ENCODE results near the gene UQCC5. TPM values are rescaled to one million over a fixed set of nuclear protein-coding genes. Genes with fewer than 3 reads are reported as not detected.

The UQCC5 gene
- total RNA-seq, 2 experiments from 2014 or later, result 2.8 to 8.3 TPM

DNA sequence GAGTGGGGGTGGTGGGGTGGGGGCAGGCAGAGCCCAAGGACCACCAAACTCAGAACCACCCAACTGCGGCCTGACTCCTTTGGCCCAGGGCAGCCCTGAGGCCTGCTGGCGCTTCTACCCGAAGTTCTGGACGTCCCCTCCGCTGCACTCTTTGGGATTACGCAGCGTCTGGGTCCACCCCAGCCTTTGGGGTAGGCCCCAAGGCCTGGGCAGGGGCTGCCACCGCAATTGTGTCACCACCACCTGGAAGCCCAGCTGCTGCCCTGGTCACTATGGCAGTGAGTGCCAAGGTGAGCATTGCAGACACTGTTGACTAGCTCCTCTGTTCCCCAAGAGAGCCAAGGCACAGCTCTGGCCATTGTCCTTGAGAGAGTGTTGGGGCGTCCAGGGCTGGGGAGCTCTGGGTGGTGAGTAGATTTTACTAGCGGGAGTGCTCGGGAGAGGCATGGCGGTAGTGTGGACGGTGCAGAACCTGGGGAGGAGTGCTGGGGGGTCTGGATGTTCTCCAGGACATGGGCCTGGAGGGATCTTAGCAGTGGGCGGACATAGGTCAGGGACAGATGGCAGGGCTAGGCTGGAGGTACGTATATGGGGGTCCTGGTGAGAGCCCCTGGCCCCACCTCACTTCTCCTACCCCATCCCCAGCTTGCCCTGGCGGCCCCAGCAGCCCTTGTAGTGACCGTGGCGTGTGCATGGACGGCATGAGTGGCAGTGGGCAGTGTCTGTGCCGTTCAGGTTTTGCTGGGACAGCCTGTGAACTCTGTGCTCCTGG lies 15.5 kb upstream of the UQCC5 start:
- DNase-seq, result no peak
- Histone ChIP-seq H3K27ac (ENCODE audit: low read depth in 1 of 2, low read length in 2 of 2) (no peak overlapping the region), H3K9me3 (ENCODE audit: control insufficient read depth in 1 of 2, insufficient read depth in 1 of 2, low read length in 2 of 2) (no peaks in the 10 kb centered on the region), H3K36me3 (ENCODE audit: insufficient read depth, low read length) (no peaks in the 10 kb centered on the region), H3K4me1 (ENCODE audit: insufficient read depth, low read length) (no peaks in the 10 kb centered on the region), H3K4me3 (ENCODE audit: low read length) (no peak overlapping the region), H3K27me3 (ENCODE audit: control insufficient read depth in 1 of 2, insufficient read depth in 2 of 2, low read length in 2 of 2) (no peaks in the 10 kb centered on the region)
- H3K4me3 Mint-ChIP-seq, result no peak overlapping the region
- CTCF ChIA-PET, result no interaction called here
- TF ChIP-seq, protein P1, sequence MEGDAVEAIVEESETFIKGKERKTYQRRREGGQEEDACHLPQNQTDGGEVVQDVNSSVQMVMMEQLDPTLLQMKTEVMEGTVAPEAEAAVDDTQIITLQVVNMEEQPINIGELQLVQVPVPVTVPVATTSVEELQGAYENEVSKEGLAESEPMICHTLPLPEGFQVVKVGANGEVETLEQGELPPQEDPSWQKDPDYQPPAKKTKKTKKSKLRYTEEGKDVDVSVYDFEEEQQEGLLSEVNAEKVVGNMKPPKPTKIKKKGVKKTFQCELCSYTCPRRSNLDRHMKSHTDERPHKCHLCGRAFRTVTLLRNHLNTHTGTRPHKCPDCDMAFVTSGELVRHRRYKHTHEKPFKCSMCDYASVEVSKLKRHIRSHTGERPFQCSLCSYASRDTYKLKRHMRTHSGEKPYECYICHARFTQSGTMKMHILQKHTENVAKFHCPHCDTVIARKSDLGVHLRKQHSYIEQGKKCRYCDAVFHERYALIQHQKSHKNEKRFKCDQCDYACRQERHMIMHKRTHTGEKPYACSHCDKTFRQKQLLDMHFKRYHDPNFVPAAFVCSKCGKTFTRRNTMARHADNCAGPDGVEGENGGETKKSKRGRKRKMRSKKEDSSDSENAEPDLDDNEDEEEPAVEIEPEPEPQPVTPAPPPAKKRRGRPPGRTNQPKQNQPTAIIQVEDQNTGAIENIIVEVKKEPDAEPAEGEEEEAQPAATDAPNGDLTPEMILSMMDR (IDR thresholded peaks at IDR 0.05), result no peak
- H3K27me3 Mint-ChIP-seq, result no peaks in the 10 kb centered on the region
- ATAC-seq (ENCODE audit: poor library complexity), result no peak
- POLR2A ChIA-PET, result no interaction called here
- no peak overlapping the region for H3K27ac Mint-ChIP-seq
- no peaks in the 10 kb centered on the region for H3K4me1 Mint-ChIP-seq (ENCODE audit: low read depth)
- H3K36me3 Mint-ChIP-seq (ENCODE audit: low read depth), result no peaks in the 10 kb centered on the region
- intact Hi-C loops (cut with DNase I, micrococcal nuclease), result no loop called here
- no peaks in the 10 kb centered on the region for H3K9me3 Mint-ChIP-seq

- no peak for DNase-seq
- H3K27ac Mint-ChIP-seq, result no peak overlapping the region
- ChIA-PET CTCF (no interaction called here), POLR2A (no interaction called here)
- H3K4me1 Mint-ChIP-seq (ENCODE audit: low read depth), result no peaks in the 10 kb centered on the region
- no peak overlapping the region for H3K4me3 ChIP-seq (ENCODE audit: low read length)
- ATAC-seq (ENCODE audit: poor library complexity), result no peak
- H3K4me1 ChIP-seq (ENCODE audit: insufficient read depth, low read length), result no peaks in the 10 kb centered on the region
- no peaks in the 10 kb centered on the region for H3K9me3 Mint-ChIP-seq
- H3K36me3 Mint-ChIP-seq (ENCODE audit: low read depth), result no peaks in the 10 kb centered on the region
- H3K27me3 ChIP-seq (ENCODE audit: control insufficient read depth in 1 of 2, insufficient read depth in 2 of 2, low read length in 2 of 2), result no peaks in the 10 kb centered on the region
- no peaks in the 10 kb centered on the region for H3K9me3 ChIP-seq (ENCODE audit: control insufficient read depth in 1 of 2, insufficient read depth in 1 of 2, low read length in 2 of 2)
- H3K4me3 Mint-ChIP-seq, result no peak overlapping the region
- no peaks in the 10 kb centered on the region for H3K36me3 ChIP-seq (ENCODE audit: insufficient read depth, low read length)
- intact Hi-C loops (cut with DNase I, micrococcal nuclease), result no loop called here
- no peaks in the 10 kb centered on the region for H3K27me3 Mint-ChIP-seq
- no peak overlapping the region for H3K27ac ChIP-seq (ENCODE audit: low read depth in 1 of 2, low read length in 2 of 2)
- TF ChIP-seq, protein P1 (IDR thresholded peaks at IDR 0.05), result no peak
These were observed 14.9 kb upstream of the UQCC5 start for GRCh38 chr3:52521488-52521824.

GRCh38 chr3:52521881-52522650 lies 14.3 kb upstream of the UQCC5 start:
- ChIA-PET CTCF (no interaction called here), POLR2A (no interaction called here)
- H3K27me3 ChIP-seq (ENCODE audit: control insufficient read depth in 1 of 2, insufficient read depth in 2 of 2, low read length in 2 of 2), result no peaks in the 10 kb centered on the region
- no peak overlapping the region for H3K4me3 ChIP-seq (ENCODE audit: low read length)
- no peaks in the 10 kb centered on the region for H3K9me3 ChIP-seq (ENCODE audit: control insufficient read depth in 1 of 2, insufficient read depth in 1 of 2, low read length in 2 of 2)
- no peaks in the 10 kb centered on the region for H3K4me1 Mint-ChIP-seq (ENCODE audit: low read depth)
- H3K4me3 Mint-ChIP-seq, result no peak overlapping the region
- H3K9me3 Mint-ChIP-seq, result no peaks in the 10 kb centered on the region
- H3K27ac ChIP-seq (ENCODE audit: low read depth in 1 of 2, low read length in 2 of 2), result no peak overlapping the region
- H3K36me3 ChIP-seq (ENCODE audit: insufficient read depth, low read length), result no peaks in the 10 kb centered on the region
- DNase-seq, result no peak
- H3K36me3 Mint-ChIP-seq (ENCODE audit: low read depth), result no peaks in the 10 kb centered on the region
- H3K27ac Mint-ChIP-seq, result no peak overlapping the region
- intact Hi-C loops (cut with DNase I, micrococcal nuclease), result no loop called here
- no peaks in the 10 kb centered on the region for H3K27me3 Mint-ChIP-seq
- TF ChIP-seq, protein P1 (IDR thresholded peaks at IDR 0.05), result no peak
- ATAC-seq (ENCODE audit: poor library complexity), result no peak
- H3K4me1 ChIP-seq (ENCODE audit: insufficient read depth, low read length), result no peaks in the 10 kb centered on the region

Measured in CD4-positive, alpha-beta T cell (primary cell).